ENCODE results near the gene IFITM2.
"Not testable (repeated sequence)": the region's sequence is repeated elsewhere in the genome, so short reads cannot be mapped to it uniquely, and the experiment has no call there.

Gene IFITM2

GRCh38 chr11:293852-294661, 13.6 kb upstream of the IFITM2 start:
- no peak for DNase-seq

- DNase-seq, result no peak
These were observed 12.8 kb upstream of the IFITM2 start for GRCh38 chr11:294780-295179.

GRCh38 chr11:295351-296170, 12.1 kb upstream of the IFITM2 start:
- DNase-seq, result no peak

GRCh38 chr11:296171-297050, 11.2 kb upstream of the IFITM2 start:
- no peak for DNase-seq

GRCh38 chr11:297051-297585, 10.5 kb upstream of the IFITM2 start:
- DNase-seq, result no peak

- no peak for DNase-seq
These were observed 9.8 kb upstream of the IFITM2 start for GRCh38 chr11:297586-298405.

GRCh38 chr11:298406-299065, 9.1 kb upstream of the IFITM2 start:
- no peak for DNase-seq

GRCh38 chr11:299081-299891, 8.3 kb upstream of the IFITM2 start, which contains the start of gene IFITM5:
Gene IFITM5 (minus strand): TSS chr11:299526. CDS start chr11:299490, 36 bp downstream.
- no peak for DNase-seq

- DNase-seq, result peak in 1 of 2 experiments; percentile 17
These were observed 7.5 kb upstream of the IFITM2 start for GRCh38 chr11:299951-300735.

GRCh38 chr11:303363-303762, 4.3 kb upstream of the IFITM2 start:
- DNase-seq, result no peak

- DNase-seq, result no peak
These were observed 3.5 kb upstream of the IFITM2 start for GRCh38 chr11:304061-304506.

- DNase-seq, result peak; percentile 77 to 87
These were observed 2.4 kb upstream of the IFITM2 start for GRCh38 chr11:304915-305843.

- no peak for DNase-seq
These were observed 1.8 kb upstream of the IFITM2 start for GRCh38 chr11:305844-306211.

- no peak for DNase-seq
These were observed 808 bp upstream of the IFITM2 start for GRCh38 chr11:306645-307371.

- not testable (repeated sequence) for DNase-seq
These were observed 1.4 kb downstream of the IFITM2 start for GRCh38 chr11:308740-309665.

GRCh38 chr11:309979-310572, 2.5 kb downstream of the IFITM2 start:
- DNase-seq, result not testable (repeated sequence)
